ENCODE data around the gene FBXL17.

Gene FBXL17

DNA sequence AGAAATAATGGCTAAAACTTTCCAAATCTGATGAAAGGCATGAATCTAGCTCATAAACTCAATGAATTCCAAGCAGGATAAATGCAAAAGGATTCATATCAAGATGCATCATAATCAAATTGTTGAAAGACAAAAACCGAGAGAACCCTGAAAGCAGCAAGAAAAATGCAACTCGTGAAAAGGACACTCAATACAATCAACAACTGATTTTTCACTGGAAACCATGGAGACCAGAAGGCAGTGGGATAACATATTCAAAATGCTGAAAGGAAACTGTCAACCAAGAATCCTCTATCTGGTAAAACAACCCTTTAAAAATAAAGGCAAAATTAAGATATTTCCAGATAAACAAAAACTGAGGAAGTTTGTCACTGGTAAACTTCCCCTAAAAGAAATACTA, 9.5 kb downstream of the FBXL17 start:
- no peak for DNase-seq

DNA sequence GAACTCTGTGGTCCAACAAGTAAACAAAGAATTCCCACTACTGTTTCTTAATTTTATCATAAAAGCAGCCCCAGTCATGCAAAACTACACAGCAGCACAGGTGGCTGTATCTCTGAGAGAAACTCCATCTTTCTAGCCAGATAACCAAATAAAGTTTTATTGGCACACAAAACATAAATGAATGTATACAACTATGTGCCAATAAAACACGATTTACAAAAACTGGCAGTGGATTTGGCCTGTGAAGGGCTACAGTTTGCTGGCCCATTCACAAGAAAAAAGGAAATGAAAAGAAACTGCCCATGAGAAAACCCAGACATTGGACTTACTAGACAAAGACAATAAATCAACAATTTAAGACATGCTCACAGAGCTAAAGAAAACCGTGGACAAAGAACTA, 10.6 kb downstream of the FBXL17 start:
- no peak for DNase-seq

DNA sequence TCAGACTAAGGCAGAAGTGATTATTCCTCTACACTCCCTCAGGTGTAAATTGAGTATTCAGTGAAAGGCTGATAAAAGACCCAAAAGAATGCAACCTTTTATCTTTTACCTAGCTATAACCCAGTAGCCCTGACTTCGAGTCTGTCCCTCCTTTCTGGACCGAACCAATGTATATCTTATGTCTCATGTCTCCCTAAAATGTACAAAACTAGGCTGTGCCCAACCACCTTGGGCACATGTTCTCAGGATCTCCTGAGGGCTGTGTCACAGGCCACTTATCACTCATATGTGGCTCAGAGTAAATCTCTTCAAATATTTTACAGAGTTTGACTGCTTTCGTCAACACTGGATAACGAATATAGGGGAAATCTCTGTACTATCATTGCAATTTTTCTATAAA, 12.7 kb downstream of the FBXL17 start:
- DNase-seq: no peak

DNA sequence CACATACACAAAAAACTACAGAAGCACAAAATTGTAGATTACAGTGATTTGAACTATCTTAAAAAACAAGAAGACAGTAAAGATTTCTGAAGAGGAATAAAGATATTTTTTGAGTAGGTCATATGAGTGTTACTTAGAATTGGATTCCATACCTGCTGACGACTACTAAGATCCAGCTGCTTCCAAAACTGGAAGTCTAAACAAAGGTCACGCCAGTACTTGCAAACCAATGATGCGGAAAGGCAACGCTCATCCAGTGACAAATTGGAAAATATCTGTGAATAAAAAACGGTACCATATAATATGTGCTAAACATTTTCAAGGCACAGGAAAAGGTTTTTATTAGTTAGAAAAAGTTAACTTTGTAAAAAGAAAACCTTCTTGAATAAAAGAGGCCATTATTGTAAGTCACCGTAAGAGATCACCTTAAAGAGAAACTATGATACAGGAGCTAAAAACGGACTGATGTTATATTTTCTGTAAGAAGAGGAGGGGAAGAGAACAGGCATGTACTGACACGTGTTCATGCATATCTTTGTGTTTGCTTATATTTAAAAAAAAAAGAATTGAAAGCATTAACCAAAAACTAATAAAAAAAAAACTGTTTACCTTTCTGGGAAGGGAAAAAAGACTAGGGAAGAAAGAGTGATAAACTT, 14.1 kb downstream of the FBXL17 start:
- DNase-seq: no peak

DNA sequence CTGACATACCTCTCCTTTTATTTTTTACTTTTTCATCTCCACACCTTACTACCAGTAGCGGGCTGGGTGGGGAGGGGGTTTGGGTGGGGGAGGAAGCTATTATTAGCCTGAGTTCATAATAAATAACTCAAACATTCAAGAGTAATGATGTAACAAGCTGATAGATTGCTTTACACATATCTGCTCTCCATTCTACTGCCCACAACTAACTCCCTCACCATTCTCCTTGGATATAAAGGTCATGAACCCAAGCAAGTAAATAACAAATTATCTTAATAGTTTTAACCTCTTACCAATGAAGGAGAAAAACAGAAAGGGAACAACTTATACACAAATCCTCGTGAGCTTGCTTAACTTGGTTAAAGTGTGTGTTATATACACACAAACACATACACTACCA, 15.4 kb downstream of the FBXL17 start:
- DNase-seq: no peak

DNA sequence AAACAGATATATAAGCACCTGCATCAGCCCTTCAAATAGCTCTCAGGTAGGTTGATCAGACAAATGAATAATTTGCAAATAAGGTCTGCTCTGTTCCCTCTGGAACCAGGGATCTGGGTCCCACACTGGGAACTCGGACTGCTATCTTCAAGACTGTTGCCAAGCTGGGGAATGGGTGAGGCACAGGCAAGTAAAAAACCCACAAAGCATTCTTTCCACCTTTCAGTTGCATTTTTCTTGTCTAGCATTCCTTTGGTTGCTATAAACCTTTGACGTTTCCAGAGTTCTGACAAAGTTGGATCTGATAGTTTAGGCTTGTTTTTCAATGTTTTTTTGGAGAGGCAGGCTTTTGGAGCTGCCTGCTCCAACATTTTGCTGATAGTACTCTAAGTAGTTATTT, 20.1 kb downstream of the FBXL17 start:
- DNase-seq: no peak

DNA sequence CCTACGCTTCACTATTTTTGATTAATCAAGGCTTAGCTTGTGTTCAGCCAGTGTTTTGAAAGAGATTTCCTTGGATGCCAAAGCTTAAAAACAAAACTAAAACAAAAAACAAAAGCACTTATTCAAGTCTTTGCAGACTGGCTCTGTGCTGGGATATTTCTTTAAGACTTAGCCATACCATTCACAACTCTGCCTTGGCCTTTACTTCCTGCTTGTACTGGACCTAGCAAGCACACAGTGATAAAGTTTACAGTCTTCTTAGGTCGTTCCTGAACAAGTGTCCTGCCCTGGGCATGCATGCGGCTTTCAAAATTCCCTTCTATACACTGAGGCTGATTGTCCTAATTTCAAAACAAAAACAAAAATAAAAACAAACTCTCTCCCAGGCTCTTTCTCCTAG, 20.7 kb downstream of the FBXL17 start:
- no peak for DNase-seq

DNA sequence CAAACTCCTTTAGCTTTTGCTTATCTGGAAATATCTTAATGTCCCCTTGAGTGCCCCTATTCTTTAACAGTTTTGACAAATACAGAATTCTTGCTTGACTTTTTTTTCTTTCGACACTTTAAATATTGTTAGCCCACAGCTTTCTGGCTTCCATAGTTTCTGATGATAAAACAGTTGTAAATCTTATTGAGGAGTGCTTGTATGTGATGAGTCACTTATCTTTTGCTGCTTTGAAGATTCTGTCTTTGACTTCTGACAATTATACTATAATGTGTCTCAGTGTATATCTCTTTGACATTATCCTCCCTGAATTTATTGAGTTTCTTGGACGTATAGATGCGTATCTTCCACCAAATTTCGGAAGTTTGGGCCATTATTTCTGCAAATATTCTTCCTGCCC, 21.6 kb downstream of the FBXL17 start:
- DNase-seq: no peak

DNA sequence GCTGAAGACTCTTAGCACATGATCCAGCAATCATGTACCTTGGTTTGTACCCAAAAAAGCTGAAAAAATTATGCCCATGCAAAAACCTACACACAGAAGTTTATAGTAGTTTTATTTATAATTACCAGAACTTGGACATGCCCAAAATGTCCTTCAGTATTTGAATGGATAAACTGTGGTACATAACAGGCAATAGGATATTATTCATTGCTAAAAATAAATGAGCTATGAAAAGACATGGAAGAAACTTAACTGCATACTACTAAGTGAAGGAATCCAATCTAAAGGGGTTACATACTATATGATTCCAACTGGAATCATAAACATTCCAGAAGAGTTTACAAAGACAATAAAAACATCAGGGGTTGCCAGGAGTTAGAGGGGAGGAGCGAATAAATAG, 25.6 kb downstream of the FBXL17 start:
- DNase-seq: no peak

DNA sequence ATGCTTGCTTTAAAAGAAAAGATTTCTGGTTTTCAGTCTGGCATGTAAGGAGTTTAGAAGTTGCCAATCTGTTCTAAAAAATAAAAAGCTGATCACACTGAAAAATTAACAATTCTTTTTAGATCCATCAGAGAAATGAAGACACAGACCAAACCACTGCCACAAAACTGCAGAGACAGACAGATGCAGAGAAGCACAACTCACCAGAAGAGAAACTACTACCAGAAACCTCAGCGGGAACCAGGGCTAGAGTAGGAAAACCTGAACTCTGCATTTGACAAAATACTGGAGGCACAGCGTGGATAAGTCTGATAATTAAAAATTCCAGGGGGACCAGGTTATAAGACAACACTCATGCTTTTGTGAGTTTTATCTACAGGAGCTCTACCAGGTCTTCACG, 28.8 kb downstream of the FBXL17 start:
- no peak for DNase-seq

DNA sequence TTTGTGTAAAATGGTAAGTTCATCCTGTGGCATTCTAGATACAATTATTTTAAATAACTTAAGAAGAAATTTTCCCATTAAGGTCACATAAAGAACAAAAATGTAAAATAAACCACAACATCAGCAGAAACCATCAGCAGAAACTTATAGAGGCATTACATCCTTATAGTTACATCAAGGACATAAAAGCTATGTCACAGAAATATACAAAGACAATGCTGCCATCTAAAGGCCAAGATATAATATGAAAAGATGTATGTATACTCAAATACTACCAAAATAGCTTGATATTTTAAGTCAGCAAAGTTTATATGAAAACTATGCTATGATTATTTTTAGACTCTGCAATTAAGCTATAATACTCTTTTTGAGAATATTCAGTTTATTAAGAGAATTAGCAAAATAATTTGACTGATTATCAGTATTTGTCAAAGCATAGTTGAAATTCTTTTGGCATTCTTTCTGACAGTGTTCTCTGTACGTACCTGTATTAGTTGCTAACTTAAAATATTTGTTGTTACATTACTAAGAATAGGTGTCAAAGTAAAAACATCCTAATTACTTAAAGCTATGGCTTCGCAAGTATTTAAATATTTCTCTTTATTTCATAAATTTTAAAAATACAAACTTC, 36.2 kb downstream of the FBXL17 start:
- DNase-seq: no peak

DNA sequence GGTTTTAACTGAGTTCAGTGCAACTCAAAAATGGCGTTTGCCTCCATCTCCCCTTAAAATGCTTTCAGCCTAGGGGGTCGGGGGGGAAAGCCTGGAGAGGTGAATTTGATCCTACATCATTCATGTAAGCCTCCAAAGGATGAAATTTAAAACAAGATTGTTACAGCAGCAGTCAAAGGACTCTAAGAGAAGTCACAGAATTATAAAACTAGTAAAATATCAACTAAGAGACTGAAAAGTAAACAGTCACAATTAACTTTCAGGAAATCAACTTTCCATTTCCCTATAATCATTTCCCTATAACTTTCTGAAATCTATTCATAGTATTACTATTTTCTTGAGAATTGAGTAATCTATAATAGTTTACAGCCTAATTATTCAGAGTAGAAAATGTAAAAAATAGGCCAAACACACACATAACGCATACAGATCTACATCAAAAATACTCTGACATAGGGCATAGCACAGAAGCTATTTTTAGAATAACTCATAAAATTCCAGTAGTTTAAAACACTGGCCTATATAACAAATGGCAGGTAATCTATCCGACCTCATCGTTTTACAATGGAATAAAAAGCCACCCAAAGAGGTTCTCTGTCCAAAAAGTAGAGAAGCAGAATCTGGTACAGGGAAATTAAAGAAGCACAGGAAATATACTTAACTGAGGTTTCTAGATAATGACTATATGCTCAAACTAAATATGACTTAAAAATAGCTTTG, 37.6 kb downstream of the FBXL17 start:
- no peak for DNase-seq

DNA sequence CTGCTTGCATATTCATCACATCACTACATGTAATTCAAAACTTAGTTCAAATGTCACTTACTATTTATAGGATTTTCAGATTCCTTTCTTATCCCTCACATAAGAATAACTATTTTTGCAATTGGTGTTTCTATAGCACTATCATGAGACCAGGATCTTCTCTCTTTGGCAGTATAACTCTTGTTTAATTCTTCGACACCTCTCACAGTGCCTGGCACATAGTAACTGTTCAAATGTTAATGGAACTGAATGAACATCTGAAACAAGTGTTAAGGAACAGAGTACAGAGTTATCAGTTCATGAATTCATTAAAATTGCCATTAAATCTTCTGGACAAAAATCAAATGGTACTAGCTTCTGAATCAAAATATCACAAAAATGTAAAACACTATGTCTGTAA, 40.0 kb downstream of the FBXL17 start:
- DNase-seq: no peak

DNA sequence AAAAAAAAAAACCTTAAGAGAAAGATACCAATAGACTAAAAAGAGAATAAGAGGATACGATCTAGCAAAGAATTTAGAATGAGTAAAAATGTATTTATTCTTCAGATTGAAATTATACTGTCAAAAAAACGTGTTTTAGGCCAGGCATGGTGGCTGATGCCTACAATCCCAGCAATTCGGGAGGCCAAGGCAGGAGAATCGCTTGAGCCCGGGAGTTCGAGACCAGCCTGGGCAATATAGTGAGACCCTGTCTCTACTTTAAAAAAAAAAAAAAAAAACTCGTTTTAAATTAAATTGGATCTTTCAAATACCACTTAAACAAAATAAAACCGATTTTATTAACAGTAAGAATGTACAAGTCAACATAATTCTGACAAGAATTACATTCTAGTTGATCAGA, 41.8 kb downstream of the FBXL17 start:
- no peak for DNase-seq

DNA sequence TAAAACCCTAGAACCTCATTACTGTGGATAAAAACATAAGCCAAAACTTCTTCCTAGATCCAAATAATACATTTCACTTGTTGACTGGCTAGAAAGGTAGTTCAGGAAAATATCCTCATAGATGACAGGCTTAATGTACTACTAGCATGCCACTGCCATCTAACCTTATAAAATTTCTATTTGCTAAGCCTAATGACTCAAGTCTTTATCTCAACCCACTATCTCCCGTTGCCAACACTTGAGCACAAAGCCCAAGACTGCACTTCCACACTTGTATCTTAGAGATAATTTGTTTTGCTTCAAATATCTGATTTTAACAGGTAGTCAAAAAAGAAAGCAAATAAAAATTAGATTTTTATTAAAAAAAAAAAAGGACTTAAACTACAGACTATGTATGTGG, 42.7 kb downstream of the FBXL17 start:
- no peak for DNase-seq

DNA sequence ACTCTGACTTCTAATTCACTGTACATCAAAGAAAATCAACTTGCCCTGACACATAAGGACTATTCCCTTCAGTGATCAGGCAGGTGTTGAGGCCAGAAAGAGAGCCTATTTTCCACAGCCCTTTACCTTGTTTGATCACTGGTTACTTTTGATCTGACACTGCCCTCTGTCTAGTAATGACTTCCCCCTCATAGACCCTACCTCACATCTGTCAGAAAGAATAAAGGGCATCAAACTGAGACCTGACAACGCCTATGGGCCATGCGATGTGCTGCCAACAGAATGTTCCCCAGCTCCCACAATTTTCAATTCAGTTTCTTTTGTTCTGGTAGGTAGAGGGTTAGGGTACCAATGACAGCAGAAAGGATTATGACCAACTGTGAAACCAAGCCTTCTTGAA, 47.7 kb downstream of the FBXL17 start:
- DNase-seq: no peak

DNA sequence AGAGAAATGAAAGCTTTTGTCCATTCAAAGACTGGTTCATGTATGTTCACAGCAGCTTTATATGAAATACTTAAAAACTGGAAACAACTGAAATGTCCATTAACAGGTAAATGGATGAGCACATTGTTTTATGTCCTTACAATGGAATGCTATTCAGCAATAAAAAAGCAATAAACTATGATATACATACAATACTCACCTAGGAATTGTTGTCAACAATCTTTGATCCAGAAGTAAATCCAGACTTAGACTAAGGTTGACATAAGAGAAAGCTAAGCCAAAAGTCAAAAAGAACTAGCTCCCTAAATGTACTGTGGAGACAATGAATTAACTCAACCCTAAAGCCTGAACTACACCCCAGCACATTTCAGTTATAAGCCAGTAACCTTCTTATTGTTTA, 54.9 kb downstream of the FBXL17 start:
- no peak for DNase-seq

DNA sequence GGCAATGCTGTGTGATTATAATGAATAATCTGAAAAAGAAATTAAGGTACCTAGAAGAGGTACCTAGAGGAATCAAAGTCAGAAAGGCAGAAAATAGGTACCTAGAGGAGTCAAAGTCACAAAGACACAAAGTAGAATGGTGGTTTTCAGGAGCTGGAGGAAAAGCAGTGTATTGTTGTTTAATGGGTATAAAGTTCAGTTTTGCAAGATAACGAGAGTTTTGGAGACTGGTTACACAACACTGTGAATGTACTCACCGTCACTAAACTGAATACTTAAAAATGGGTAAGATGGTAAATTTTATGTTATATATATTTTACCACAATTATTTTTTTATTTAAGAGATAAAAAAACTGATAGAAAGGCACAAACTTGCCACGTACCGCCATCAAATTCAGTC, 57.0 kb downstream of the FBXL17 start:
- DNase-seq: no peak

DNA sequence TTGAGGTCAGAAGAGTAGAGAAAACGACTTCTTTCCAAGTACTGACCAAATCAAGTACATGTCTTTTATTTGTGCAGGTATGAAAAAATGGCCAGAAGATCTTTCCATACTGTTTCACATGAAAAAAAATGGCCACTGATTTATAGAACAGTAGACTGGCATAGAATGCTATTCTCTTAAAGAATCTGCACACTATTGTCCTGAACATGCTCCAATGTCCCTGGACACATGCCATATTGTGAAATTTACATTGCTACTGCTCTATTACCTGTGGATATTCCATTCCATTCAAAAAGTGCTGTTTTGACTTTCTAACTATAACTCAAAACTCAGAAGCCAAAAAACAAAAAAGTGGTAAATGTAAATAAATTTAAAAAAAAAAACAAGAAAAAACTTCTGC, 60.6 kb downstream of the FBXL17 start:
- no peak for DNase-seq

DNA sequence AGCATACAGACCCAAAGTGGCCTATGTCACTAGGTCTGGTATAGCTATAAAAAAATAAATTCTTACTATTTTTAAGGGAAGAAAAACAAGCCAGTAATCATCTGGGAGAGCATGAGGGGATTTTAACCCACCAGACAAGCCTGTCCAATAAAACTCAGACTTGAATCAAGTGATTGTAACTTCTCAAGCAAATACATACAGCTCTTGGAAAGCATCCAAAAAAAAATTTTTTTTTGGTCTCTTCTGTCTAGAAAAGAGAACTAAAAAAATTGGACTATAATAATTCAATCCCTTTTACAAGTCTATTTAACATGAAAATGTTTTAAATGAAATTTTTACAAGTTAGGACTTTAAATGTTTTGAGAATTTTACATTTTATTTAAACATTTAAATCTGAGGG, 61.7 kb downstream of the FBXL17 start:
- DNase-seq: no peak

DNA sequence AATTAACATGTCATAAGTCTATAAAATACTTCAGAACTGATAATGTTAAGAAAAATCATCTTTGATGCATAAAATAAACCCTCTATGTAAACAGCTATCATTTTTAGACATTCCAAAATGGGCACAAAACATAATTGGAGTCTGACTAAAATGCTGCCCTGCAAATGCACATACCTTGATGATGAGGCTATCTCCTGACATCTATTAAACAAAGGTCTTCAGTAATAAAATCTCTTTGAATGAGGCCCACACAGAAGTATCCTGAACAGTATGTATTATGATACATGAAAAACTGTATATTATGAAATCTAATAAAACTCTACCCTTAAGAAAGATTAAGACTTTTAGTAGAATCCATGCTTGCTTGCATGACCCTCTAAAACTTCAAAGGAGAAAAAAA, 66.1 kb downstream of the FBXL17 start:
- no peak for DNase-seq

DNA sequence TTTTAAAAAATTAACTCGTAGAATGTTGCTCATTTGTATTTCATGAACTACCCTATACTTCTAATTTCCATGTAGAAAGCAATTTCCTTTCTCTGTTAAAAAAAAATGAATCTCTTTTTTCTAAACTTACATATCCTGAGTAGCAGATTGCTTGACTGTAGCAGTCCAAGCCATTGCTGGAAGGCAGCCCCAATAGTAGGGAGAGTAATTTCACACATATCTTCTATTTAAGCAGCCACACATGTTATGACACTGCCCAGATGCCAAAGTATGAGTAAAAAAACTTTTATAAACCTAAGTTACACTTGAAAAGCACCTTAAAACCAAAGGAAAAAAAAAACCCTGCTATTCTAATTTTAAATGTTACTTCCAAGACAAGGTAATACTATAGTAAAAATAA, 69.6 kb downstream of the FBXL17 start:
- no peak for DNase-seq

DNA sequence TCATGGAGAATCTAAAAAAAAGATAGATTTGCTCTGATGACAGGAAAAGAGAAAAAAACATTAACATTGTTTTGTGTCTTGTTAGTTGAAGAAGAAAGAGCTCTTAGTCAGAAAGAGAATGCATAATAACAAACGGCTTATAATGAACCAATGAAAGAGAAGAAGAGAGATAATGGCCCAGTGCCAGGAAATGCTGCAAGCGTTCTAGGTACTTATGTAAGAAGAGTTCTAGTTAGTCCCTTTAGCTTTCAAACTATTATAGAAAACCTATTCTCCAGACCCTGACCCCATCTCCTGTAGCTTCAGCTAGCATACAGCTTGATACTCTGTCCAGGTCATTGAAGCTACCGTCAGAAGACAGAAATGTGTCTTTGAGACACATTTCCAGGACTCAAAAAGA, 70.2 kb downstream of the FBXL17 start:
- no peak for DNase-seq

DNA sequence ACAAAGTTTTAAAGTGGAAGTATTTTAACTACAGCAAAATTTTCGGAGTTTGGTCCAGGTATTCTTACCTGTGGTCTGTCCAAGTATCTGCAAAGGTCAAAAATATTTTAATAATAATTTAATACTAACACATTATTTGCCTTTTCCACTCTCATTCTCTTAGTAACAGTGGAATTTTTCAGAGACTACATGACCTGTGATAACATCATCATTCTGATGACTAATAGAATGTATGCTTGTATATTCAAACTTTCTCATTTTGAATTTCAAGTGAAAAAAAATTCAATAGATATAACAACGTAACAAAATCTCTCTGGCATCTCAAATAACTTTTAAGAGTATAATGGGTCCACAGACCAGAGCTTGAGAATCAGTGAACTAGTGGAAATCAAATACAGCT, 78.3 kb downstream of the FBXL17 start:
- no peak for DNase-seq

DNA sequence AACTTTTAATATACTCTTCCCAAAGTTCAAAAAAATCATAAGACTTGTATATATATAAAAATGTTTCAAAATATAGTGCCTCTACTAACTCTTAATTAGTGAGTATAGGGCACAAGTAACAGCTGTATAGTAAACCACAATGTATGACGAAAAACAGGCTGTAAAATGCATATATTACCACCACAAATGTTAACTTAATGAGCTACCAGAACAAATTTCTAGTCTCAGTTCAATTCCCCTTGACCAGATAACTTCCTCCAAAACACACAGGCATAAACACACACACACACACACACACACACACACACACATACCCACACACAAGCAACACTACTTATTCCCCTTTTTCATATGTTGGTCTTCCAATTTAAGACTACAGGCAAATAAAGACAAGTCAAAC, 78.8 kb downstream of the FBXL17 start:
- no peak for DNase-seq

All from activated gamma-delta T cell (primary cell).